ENCODE data around the gene RDH5. TPM values are rescaled to one million over a fixed set of nuclear protein-coding genes. Genes with fewer than 3 reads are reported as not detected.

Gene RDH5
- 6.0 and 9.7 TPM in 2 replicates for total RNA-seq (2022)
- percentile 70 among the genes with signal in this experiment for Bru-seq, nascent RNA
- percentile 70 among the genes with signal in this experiment for BruChase-seq, experiment 1, labeled RNA remaining after a 2-hour chase
- percentile 70 among the genes with signal in this experiment for BruChase-seq, experiment 2, labeled RNA remaining after a 6-hour chase
- long read RNA-seq, partial matches to known transcripts = 1 of 6 reads
- long read RNA-seq, other reads (novel, unspliced or antisense) = 3 of 6 reads

- H3K4me3 ChIP-seq (ENCODE audit: low read depth, low read length) = peak within 1 kb of the TSS; percentile 27
- no peaks in the 10 kb centered on the region for H3K27me3 Mint-ChIP-seq (ENCODE audit: insufficient read depth, unreplicated experiment)
Measured at GRCh38 chr12:55720071-55720564, at the start of gene RDH5. Gene RDH5, plus strand, starts transcription at chr12:55720393. Its CDS starts 792 bp downstream, at chr12:55721185.

GRCh38 chr12:55671746-55672145, 48.4 kb upstream of the RDH5 start:
- CTCF ChIA-PET = no interaction called here
- DNase-seq = no peak
- Mint-ChIP-seq H3K4me3 (ENCODE audit: unreplicated experiment) (no peak overlapping the region), H3K9me3 (ENCODE audit: unreplicated experiment) (peaks cover 8% of the 10 kb centered on the region), H3K4me1 (ENCODE audit: low read depth, unreplicated experiment) (peaks cover 14% of the 10 kb centered on the region), H3K36me3 (ENCODE audit: insufficient read depth, unreplicated experiment) (no peaks in the 10 kb centered on the region), H3K27me3 (ENCODE audit: insufficient read depth, unreplicated experiment) (no peaks in the 10 kb centered on the region), H3K27ac (ENCODE audit: unreplicated experiment) (no peak overlapping the region)
- peaks cover 9% of the 10 kb centered on the region for H3K4me1 ChIP-seq
- no peak for TF ChIP-seq CTCF (IDR thresholded peaks at IDR 0.05; ENCODE audit: insufficient read depth in 1 of 2, low read depth in 1 of 2, low read length in 1 of 2, severe bottlenecking in 1 of 2, unreplicated experiment in 1 of 2)
- no peaks in the 10 kb centered on the region for H3K9me3 ChIP-seq
- H3K4me3 ChIP-seq (ENCODE audit: low read depth, low read length) = no peak overlapping the region
- POLR2A ChIA-PET = no interaction called here
- BruUV-seq (replicated peaks) = no TSS peak
- intact Hi-C loops (cut with micrococcal nuclease; ENCODE audit: unreplicated experiment) = no loop called here
- no peaks in the 10 kb centered on the region for H3K36me3 ChIP-seq (ENCODE audit: control insufficient read depth, insufficient read depth, low read length)
- no peaks in the 10 kb centered on the region for H3K27me3 ChIP-seq (replicated peaks; ENCODE audit: control insufficient read depth, insufficient read depth, low read length)

More at GRCh38 chr12:55720071-55720564, at the start of gene RDH5:
- H3K4me3 Mint-ChIP-seq (ENCODE audit: unreplicated experiment) = peak within 1 kb of the TSS; percentile 33
- no TSS peak for BruUV-seq (replicated peaks)
- H3K9me3 Mint-ChIP-seq (ENCODE audit: unreplicated experiment) = no peaks in the 10 kb centered on the region
- intact Hi-C loops (cut with micrococcal nuclease; ENCODE audit: unreplicated experiment) = loop anchor here (2.0 kb wide), 2 partner anchors 15 to 61 kb away; no protein-coding TSS in a partner anchor
- peak; percentile 77 to 87 for DNase-seq
- TF ChIP-seq CTCF (IDR thresholded peaks at IDR 0.05; ENCODE audit: insufficient read depth in 1 of 2, low read depth in 1 of 2, low read length in 1 of 2, severe bottlenecking in 1 of 2, unreplicated experiment in 1 of 2) = no peak
- POLR2A ChIA-PET = interaction anchor here (0.6 to 1.7 kb wide), 5 partner anchors 9 to 254 kb away, joined by 3 to 14 read pairs (median 8); partner anchors contain the start of genes CD63, ORMDL2, RAB5B and SARNP
- Histone ChIP-seq H3K36me3 (ENCODE audit: control insufficient read depth, insufficient read depth, low read length) (peaks cover 3% of the 10 kb centered on the region), H3K4me1 (peaks cover 47% of the 10 kb centered on the region), H3K9me3 (no peaks in the 10 kb centered on the region), H3K27me3 (replicated peaks; ENCODE audit: control insufficient read depth, insufficient read depth, low read length) (no peaks in the 10 kb centered on the region)
- peaks cover 45% of the 10 kb centered on the region for H3K36me3 Mint-ChIP-seq (ENCODE audit: insufficient read depth, unreplicated experiment)
- peak within 1 kb of the TSS; percentile 63 for H3K27ac Mint-ChIP-seq (ENCODE audit: unreplicated experiment)
- peaks cover 8% of the 10 kb centered on the region for H3K4me1 Mint-ChIP-seq (ENCODE audit: low read depth, unreplicated experiment)
- CTCF ChIA-PET = interaction anchor here (0.6 to 3.9 kb wide), 7 partner anchors 9 to 286 kb away, joined by 3 to 102 read pairs (median 12); partner anchors contain the start of genes CD63 and ITGA7

- no peak for TF ChIP-seq CTCF (IDR thresholded peaks at IDR 0.05; ENCODE audit: insufficient read depth in 1 of 2, low read depth in 1 of 2, low read length in 1 of 2, severe bottlenecking in 1 of 2, unreplicated experiment in 1 of 2)
- Mint-ChIP-seq H3K27ac (ENCODE audit: unreplicated experiment) (no peak overlapping the region), H3K4me1 (ENCODE audit: low read depth, unreplicated experiment) (peaks cover 14% of the 10 kb centered on the region), H3K9me3 (ENCODE audit: unreplicated experiment) (peaks cover 8% of the 10 kb centered on the region), H3K27me3 (ENCODE audit: insufficient read depth, unreplicated experiment) (no peaks in the 10 kb centered on the region), H3K4me3 (ENCODE audit: unreplicated experiment) (no peak overlapping the region), H3K36me3 (ENCODE audit: insufficient read depth, unreplicated experiment) (no peaks in the 10 kb centered on the region)
- H3K9me3 ChIP-seq = no peaks in the 10 kb centered on the region
- intact Hi-C loops (cut with micrococcal nuclease; ENCODE audit: unreplicated experiment) = no loop called here
- ChIA-PET POLR2A (no interaction called here), CTCF (interaction anchor here (0.6 kb wide), 1 partner anchor 8 kb away, joined by 3 read pairs; a partner anchor contains a TSS)
- no peaks in the 10 kb centered on the region for H3K36me3 ChIP-seq (ENCODE audit: control insufficient read depth, insufficient read depth, low read length)
- H3K4me3 ChIP-seq (ENCODE audit: low read depth, low read length) = no peak overlapping the region
- DNase-seq = no peak
- peaks cover 9% of the 10 kb centered on the region for H3K4me1 ChIP-seq
- no peaks in the 10 kb centered on the region for H3K27me3 ChIP-seq (replicated peaks; ENCODE audit: control insufficient read depth, insufficient read depth, low read length)
- no TSS peak for BruUV-seq (replicated peaks)
Measured at GRCh38 chr12:55673638-55674037, 46.6 kb upstream of the RDH5 start.
